ENCODE results near the gene RDX. TPM values are rescaled to one million over a fixed set of nuclear protein-coding genes. Genes with fewer than 3 reads are reported as not detected.
A peak's percentile ranks its signal among the peaks of the same experiment; 100 is the strongest.

RDX gene
- total RNA-seq, 1 experiment from 2014 or later = 131 TPM

- TF ChIP-seq ZBTB33 (IDR thresholded peaks at IDR 0.05; ENCODE audit: extremely low read depth, insufficient replicate concordance, low read length) = no peak
- TF ChIP-seq MAX (IDR thresholded peaks at IDR 0.05) = no peak
Measured at GRCh38 chr11:110148775-110149744, 147.4 kb downstream of the RDX start (continued).

GRCh38 chr11:110147962-110148709 lies 148.3 kb downstream of the RDX start:
- DNase-seq (ENCODE audit: low read depth, low spot score) (peak; percentile 12), ATAC-seq (peak; percentile 43)
- TF ChIP-seq SIN3A (IDR thresholded peaks at IDR 0.05; ENCODE audit: low read depth) (no peak), FOSL1 (IDR thresholded peaks at IDR 0.05; ENCODE audit: low read depth) (no peak)
- Histone ChIP-seq H3K9me2 (ENCODE audit: insufficient read depth) (no peaks in the 10 kb centered on the region; the same call in 1 of the 2 replicates), H4K20me1 (ENCODE audit: insufficient read depth) (no peaks in the 10 kb centered on the region), H3K36me3 (ENCODE audit: control insufficient read depth in 1 of 2, insufficient read depth in 2 of 2, low read length in 2 of 2) (no peaks in the 10 kb centered on the region), H3K79me2 (ENCODE audit: insufficient read depth, low read length) (peaks cover 17% of the 10 kb centered on the region), H3K4me3 (replicated peaks in 1 of 2; ENCODE audit: low read depth in 1 of 2, low read length in 2 of 2) (peak overlapping the region in 1 of 2 experiments; percentile 25; a peak in 2 of 4 replicates), H3K9ac (ENCODE audit: low read length) (peak overlapping the region; percentile 4; the same call in 1 of the 2 replicates), H3K4me2 (ENCODE audit: low read length) (peak overlapping the region; percentile 58), H2AFZ (ENCODE audit: low read depth, low read length, poor library complexity, severe bottlenecking) (no peak overlapping the region), H3K4me1 (ENCODE audit: control insufficient read depth in 1 of 2, insufficient read depth in 2 of 2, low read length in 2 of 2) (peaks cover 19 to 31% of the 10 kb centered on the region in 2 experiments), H3K27me3 (ENCODE audit: insufficient read depth, low read length) (no peaks in the 10 kb centered on the region), H3K27ac (ENCODE audit: low read depth, low read length) (peak overlapping the region; percentile 15; the same call in 1 of the 2 replicates), H3K9me3 (ENCODE audit: control insufficient read depth in 1 of 2, insufficient read depth in 1 of 2, low read depth in 1 of 2, low read length in 2 of 2) (no peaks in the 10 kb centered on the region)
- ChIA-PET RAD21 (ENCODE audit: low non-redundant PET in 1 of 2, low total read pairs in 2 of 2, uncharacterized antibody in 2 of 2, unreplicated experiment in 2 of 2) (no interaction called here), CTCF (no interaction called here), POLR2A (no interaction called here)
- BruUV-seq (replicated peaks) = no TSS peak
- intact Hi-C loops (cut with micrococcal nuclease) = no loop called here
